ENCODE results near the gene INKA2.
A peak's percentile ranks its signal among the peaks of the same experiment; 100 is the strongest.
"Not testable (repeated sequence)": the region's sequence is repeated elsewhere in the genome, so short reads cannot be mapped to it uniquely, and the experiment has no call there.

INKA2 gene

GRCh38 chr1:111749628-111750027 lies 10.4 kb upstream of the INKA2 start:
- no peak for DNase-seq

GRCh38 chr1:111747947-111748346 lies 8.8 kb upstream of the INKA2 start:
- DNase-seq: no peak

GRCh38 chr1:111747282-111747734 lies 8.1 kb upstream of the INKA2 start:
- peak; percentile 91 for DNase-seq

GRCh38 chr1:111746614-111746999 lies 7.4 kb upstream of the INKA2 start:
- DNase-seq: no peak

GRCh38 chr1:111745675-111746613 lies 6.7 kb upstream of the INKA2 start:
- no peak for DNase-seq

- no peak for DNase-seq
These were observed 4.5 kb upstream of the INKA2 start for GRCh38 chr1:111743679-111744101.

- DNase-seq: no peak
These were observed 3.8 kb upstream of the INKA2 start for GRCh38 chr1:111742938-111743549.

- DNase-seq: not testable (repeated sequence)
These were observed 3.1 kb upstream of the INKA2 start for GRCh38 chr1:111742292-111742691.

GRCh38 chr1:111739925-111740765 lies 950 bp upstream of the INKA2 start:
- no peak for DNase-seq

- peak; percentile 29 for DNase-seq
These were observed 580 bp downstream of the INKA2 start for GRCh38 chr1:111738436-111739193.

- no peak for DNase-seq
These were observed 1.1 kb downstream of the INKA2 start for GRCh38 chr1:111738133-111738435.

GRCh38 chr1:111737216-111738132 lies 1.7 kb downstream of the INKA2 start:
- DNase-seq: no peak

- DNase-seq: no peak
These were observed 2.5 kb downstream of the INKA2 start for GRCh38 chr1:111736548-111737215.

GRCh38 chr1:111735858-111736544 lies 3.2 kb downstream of the INKA2 start:
- DNase-seq: no peak

- DNase-seq: no peak
These were observed 3.9 kb downstream of the INKA2 start for GRCh38 chr1:111735321-111735720.

GRCh38 chr1:111734856-111735255 lies 4.3 kb downstream of the INKA2 start:
- no peak for DNase-seq

GRCh38 chr1:111734426-111734825 lies 4.8 kb downstream of the INKA2 start:
- no peak for DNase-seq

- no peak for DNase-seq
These were observed 5.2 kb downstream of the INKA2 start for GRCh38 chr1:111733992-111734341.

GRCh38 chr1:111733183-111733991 lies 5.8 kb downstream of the INKA2 start:
- DNase-seq: no peak

- DNase-seq: no peak
These were observed 6.5 kb downstream of the INKA2 start for GRCh38 chr1:111732718-111733117.
